Progenitor cell of endocrine pancreas (in vitro differentiated cells): ENCODE results near the gene CACNA1B. TPM values are rescaled to one million over a fixed set of nuclear protein-coding genes. Genes with fewer than 3 reads are reported as not detected.

Experiments used
- DNase-seq: peaks from one replicate; pipeline ENCODE4 v3.0.0; 2021; ENCODE audit warnings: low spot score; ENCODE audit not compliant: unreplicated experiment
- H3K27ac Mint-ChIP-seq: 2 replicates; pipeline ENCODE4 v1.8.0; 2021; ENCODE audit warnings: mild to moderate bottlenecking, moderate library complexity, mixed read lengths
- H3K27me3 Mint-ChIP-seq: 2 replicates; pipeline ENCODE4 v1.8.0; 2021; ENCODE audit warnings: mixed read lengths
- H3K36me3 Mint-ChIP-seq: 2 replicates; pipeline ENCODE4 v1.8.0; 2022; ENCODE audit warnings: mixed read lengths; ENCODE audit not compliant: insufficient read depth
- H3K4me1 Mint-ChIP-seq: 2 replicates; pipeline ENCODE4 v1.8.0; 2021; ENCODE audit warnings: low read depth, mixed read lengths
- H3K4me3 Mint-ChIP-seq: 2 replicates; pipeline ENCODE4 v1.8.0; 2021; ENCODE audit warnings: low read depth, mild to moderate bottlenecking, moderate library complexity, mixed read lengths
- H3K9me3 Mint-ChIP-seq: 2 replicates; pipeline ENCODE4 v1.8.0; 2021; ENCODE audit warnings: low read depth, mixed read lengths
- total RNA-seq: library from RNA; stranded (reverse); gene quantifications from 2 replicates; pipeline ENCODE4 v1.2.1, GENCODE V29; 2021
- TF ChIP-seq, protein P1 (sequence below): fragments of 200-600 bp; sonication (generic); IDR thresholded peaks from one replicate; pipeline ENCODE4 v1.5.0; 2021; ENCODE audit warnings: antibody characterized with exemption, mild to moderate bottlenecking; ENCODE audit not compliant: unreplicated experiment

CACNA1B gene
- total RNA-seq, 1 donor from 2014 or later: 2.4 TPM

DNA sequence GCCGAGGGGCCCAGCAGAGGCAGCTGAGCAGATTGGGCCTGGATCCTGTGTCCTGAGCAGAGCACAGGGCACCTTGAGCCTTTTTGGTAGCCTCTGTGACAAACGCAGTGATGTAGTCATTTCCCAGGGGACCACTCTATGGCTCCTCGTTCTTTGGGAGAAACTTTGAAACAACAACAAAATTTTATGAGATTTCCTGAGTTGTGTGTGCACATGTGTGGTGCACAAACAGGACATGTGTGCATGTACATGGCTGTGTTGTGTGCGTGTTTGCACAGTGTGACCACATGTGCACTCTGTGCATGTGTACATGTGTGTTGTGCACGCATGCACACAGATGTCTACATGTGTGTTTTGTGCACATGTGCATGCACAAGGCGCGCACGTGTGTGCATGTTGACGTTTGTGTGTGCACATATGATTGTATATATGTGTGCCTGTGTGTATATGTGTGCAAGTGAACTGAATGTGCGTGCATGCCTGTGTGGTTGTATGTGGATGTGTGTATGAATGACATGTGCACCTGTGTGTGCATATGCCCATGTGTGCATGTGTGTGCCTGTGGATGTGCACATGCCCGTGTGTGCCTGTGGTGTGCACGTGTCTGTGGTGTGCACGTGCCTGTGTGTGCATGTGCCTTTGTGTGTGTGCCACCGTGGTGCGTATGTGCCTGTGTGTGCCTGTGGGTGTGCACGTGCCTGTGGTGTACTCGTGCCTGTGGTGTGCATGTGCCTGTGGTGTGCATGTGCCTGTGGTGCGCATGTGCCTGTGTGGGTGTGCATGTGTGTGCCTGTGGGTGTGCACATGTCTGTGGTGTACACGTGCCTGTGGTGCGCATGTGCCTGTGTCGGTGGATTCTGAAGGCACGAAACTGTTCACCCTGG lies 221.6 kb downstream of the CACNA1B start:
- Mint-ChIP-seq H3K9me3 (peaks cover 3% of the 10 kb centered on the region), H3K27me3 (no peaks in the 10 kb centered on the region), H3K27ac (no peak overlapping the region), H3K4me1 (no peaks in the 10 kb centered on the region), H3K36me3 (no peaks in the 10 kb centered on the region), H3K4me3 (no peak overlapping the region)
- DNase-seq: no peak
- TF ChIP-seq, protein P1, sequence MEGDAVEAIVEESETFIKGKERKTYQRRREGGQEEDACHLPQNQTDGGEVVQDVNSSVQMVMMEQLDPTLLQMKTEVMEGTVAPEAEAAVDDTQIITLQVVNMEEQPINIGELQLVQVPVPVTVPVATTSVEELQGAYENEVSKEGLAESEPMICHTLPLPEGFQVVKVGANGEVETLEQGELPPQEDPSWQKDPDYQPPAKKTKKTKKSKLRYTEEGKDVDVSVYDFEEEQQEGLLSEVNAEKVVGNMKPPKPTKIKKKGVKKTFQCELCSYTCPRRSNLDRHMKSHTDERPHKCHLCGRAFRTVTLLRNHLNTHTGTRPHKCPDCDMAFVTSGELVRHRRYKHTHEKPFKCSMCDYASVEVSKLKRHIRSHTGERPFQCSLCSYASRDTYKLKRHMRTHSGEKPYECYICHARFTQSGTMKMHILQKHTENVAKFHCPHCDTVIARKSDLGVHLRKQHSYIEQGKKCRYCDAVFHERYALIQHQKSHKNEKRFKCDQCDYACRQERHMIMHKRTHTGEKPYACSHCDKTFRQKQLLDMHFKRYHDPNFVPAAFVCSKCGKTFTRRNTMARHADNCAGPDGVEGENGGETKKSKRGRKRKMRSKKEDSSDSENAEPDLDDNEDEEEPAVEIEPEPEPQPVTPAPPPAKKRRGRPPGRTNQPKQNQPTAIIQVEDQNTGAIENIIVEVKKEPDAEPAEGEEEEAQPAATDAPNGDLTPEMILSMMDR: no peak

DNA sequence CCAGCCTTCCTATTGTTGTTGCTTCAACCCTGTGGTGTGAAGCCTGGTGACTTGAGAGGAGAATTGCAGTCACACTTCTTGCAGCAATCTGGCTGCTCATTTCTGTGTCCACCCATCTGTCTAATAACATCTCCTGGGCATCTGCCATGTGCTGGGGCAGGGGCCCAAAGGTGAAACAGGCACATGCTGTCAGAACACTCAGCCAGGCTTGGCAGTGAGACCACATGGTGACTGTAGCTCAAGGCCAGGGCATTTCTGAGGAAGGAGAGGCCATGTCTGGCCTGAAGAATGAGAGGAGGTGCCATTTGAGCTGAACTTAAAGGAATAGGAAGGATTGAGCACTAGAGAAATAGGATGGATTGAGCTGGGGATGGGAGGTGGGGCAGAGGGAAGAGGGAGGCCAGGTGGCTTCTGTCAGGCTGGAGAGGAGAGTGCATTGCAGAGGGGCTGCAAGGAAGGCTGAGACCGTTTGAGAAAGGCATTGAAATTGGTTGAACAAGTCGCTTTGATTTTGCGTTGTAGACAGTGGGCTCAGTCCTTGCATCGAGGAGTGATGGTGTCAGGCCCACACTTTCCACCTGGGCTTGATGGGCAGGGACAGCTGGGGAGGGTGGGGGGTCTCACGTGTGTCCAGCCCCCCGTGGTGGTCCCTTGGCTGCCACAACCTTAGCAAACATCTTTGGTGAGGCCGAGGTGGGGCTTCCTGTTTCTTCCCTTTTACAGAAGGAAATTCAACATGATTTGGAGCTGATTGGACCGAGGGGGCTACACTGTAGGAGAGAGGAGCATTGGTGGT lies 222.4 kb downstream of the CACNA1B start:
- TF ChIP-seq, protein P1: no peak
- Mint-ChIP-seq H3K27me3 (no peaks in the 10 kb centered on the region), H3K4me3 (no peak overlapping the region), H3K4me1 (no peaks in the 10 kb centered on the region), H3K36me3 (no peaks in the 10 kb centered on the region), H3K27ac (no peak overlapping the region), H3K9me3 (peaks cover 3% of the 10 kb centered on the region)
- DNase-seq: no peak

DNA sequence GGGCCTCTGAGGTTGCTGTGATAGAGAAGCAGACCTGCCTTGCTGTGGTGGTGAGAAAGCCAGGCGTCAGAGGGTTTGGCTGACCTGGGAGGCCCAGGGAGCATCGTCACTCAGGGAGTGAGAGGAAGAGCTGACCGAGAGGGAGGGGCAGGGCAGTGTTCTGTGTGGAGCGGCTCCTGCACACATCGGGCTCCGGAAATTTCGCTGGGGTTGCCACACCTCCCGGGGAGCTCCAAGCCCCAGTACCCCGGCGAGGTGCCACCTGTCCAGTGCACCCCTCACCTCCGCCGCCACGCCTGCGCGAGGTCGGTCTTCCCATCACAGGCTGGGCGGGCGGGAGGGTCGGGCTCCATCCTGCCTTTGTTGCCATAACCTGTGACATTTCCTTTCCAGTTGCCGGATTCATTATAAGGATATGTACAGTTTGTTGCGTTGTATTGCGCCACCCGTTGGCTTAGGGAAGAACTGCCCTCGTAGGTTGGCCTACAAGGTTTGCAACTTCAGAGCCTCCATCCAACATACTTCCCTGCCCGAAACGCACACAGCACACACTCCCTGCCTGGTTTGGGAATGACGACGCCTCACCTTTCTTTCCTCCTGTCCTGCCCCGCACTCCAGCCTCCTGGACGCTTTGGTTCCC lies 223.2 kb downstream of the CACNA1B start:
- Mint-ChIP-seq H3K36me3 (no peaks in the 10 kb centered on the region), H3K27me3 (no peaks in the 10 kb centered on the region), H3K4me1 (no peaks in the 10 kb centered on the region), H3K9me3 (no peaks in the 10 kb centered on the region), H3K4me3 (no peak overlapping the region), H3K27ac (no peak overlapping the region)
- TF ChIP-seq, protein P1: peak; percentile 32
- DNase-seq: no peak

DNA sequence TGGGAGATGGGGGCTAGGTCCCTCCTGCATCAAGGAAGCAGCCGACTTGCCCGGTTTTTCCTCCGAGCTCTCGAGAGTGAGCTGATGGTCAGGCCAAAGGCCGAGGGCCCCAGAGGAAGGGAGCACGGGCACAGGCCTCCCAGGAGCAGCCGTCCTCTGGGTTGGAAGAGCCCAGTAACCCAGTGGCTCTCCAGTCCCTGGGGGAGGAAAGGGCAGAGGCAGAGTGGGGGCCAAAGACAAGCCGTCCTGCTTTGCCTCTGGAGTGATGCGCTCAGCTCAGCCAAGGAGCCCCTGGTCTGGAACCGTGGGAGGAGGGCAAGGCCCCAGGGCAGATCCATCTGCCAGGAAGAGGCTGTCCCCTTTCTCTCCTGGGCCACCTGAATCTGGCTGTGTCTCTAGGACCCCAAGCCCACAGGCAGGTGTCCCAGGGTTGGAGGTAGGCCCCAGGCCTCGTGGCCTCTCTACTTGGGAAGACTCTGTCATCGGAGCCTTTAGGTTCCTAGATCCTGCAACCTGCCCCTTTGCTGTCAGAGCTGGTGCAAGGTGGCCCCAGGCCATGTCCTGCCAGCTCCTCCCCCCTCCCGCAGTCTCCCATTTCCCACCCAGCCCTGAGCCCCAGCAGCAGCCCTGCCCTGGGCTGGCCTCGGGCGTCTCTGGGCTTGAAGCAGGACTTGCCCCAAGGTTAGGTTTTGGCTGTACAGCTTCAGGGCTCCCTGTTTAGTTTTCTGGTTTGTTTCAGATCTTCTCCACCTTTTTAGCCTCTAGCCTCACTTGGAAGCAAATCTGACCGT lies 224.1 kb downstream of the CACNA1B start:
- Mint-ChIP-seq H3K4me3 (no peak overlapping the region), H3K27me3 (no peaks in the 10 kb centered on the region), H3K36me3 (no peaks in the 10 kb centered on the region), H3K4me1 (no peaks in the 10 kb centered on the region), H3K9me3 (no peaks in the 10 kb centered on the region), H3K27ac (no peak overlapping the region)
- TF ChIP-seq, protein P1: no peak
- no peak for DNase-seq
